ENCODE data around the gene MRPS18B. TPM values are rescaled to one million over a fixed set of nuclear protein-coding genes. Genes with fewer than 3 reads are reported as not detected.

Gene MRPS18B
- total and polyA plus RNA-seq, 2 of the 13 experiments (the other 11 are each of a cell fraction or from before 2014, with no cell fraction given) = 125 to 131 TPM

GRCh38 chr6:30571075-30571761, 46.4 kb upstream of the MRPS18B start, which contains the start of gene ABCF1 (continued):
- TF ChIP-seq ZNF350 (CRISPR knock-in tag; IDR thresholded peaks at IDR 0.05; ENCODE audit: borderline replicate concordance, low read depth) (peak; percentile 97), ZNF800 (CRISPR knock-in tag; IDR thresholded peaks at IDR 0.05) (peak; percentile 94), PAF1 (CRISPR knock-in tag; IDR thresholded peaks at IDR 0.05) (no peak), ATF3 (CRISPR knock-in tag; IDR thresholded peaks at IDR 0.05) (peak; percentile 76), ZNF296 (CRISPR knock-in tag; conservative IDR thresholded peaks at IDR 0.05) (no peak; the same call in 1 of the 2 replicates), ARHGAP35 (CRISPR knock-in tag; IDR thresholded peaks at IDR 0.05; ENCODE audit: borderline replicate concordance) (peak; percentile 90; the same call in 1 of the 2 replicates), LRRFIP1 (CRISPR knock-in tag; conservative IDR thresholded peaks at IDR 0.05) (no peak), ZXDC (CRISPR knock-in tag; IDR thresholded peaks at IDR 0.05) (0 out of 2 replicates have a peak, but pooled peaks have one; percentile 80), GLMP (CRISPR knock-in tag; IDR thresholded peaks at IDR 0.05; ENCODE audit: borderline replicate concordance) (no peak; the same call in 1 of the 2 replicates), ZNF709 (CRISPR knock-in tag; IDR thresholded peaks at IDR 0.05) (peak; percentile 77; the same call in 1 of the 2 replicates), REL (CRISPR knock-in tag; conservative IDR thresholded peaks at IDR 0.05) (peak; percentile 98), HIVEP1 (CRISPR knock-in tag; IDR thresholded peaks at IDR 0.05) (peak; percentile 100), AGO1 (IDR thresholded peaks at IDR 0.05; ENCODE audit: low read depth, low read length, poor library complexity, severe bottlenecking) (peak; percentile 90), ZNF746 (CRISPR knock-in tag; IDR thresholded peaks at IDR 0.05) (peak; percentile 80; the same call in 1 of the 2 replicates), ZNF773 (CRISPR knock-in tag; IDR thresholded peaks at IDR 0.05; ENCODE audit: borderline replicate concordance) (no peak), CBFB (CRISPR knock-in tag; IDR thresholded peaks at IDR 0.05) (peak; percentile 87), DPF2 (CRISPR knock-in tag; IDR thresholded peaks at IDR 0.05; ENCODE audit: borderline replicate concordance, low read depth) (no peak), ZNF530 (CRISPR knock-in tag; IDR thresholded peaks at IDR 0.05; ENCODE audit: low read depth) (no peak), DRAP1 (CRISPR knock-in tag; IDR thresholded peaks at IDR 0.05) (peak; percentile 90)

Measured in HepG2 (cell line).